GM12864 (cell line): ENCODE results near the gene FRMD4A.
"Not testable (repeated sequence)": the region's sequence is repeated elsewhere in the genome, so short reads cannot be mapped to it uniquely, and the experiment has no call there.

Experiments used
- DNase-seq: peaks from one replicate; pipeline ENCODE4 v3.0.0-alpha.2; 2011; ENCODE audit warnings: low read depth
- H3K4me3 ChIP-seq: 2 replicates; pipeline ENCODE4 v1.5.1; 2011; ENCODE audit warnings: mild to moderate bottlenecking, low read depth, low read length, control low read depth
- CTCF ChIP-seq: IDR thresholded peaks from 2 replicates; pipeline ENCODE4 v1.5.1; 2011; ENCODE audit warnings: low read depth, mild to moderate bottlenecking, moderate library complexity, low read length, control low read depth, inconsistent platforms; ENCODE audit errors: missing control alignments

FRMD4A gene

GRCh38 chr10:13769946-13770345 lies 560.8 kb downstream of the FRMD4A start:
- H3K4me3 ChIP-seq: no peak overlapping the region
- DNase-seq: no peak
- TF ChIP-seq CTCF: no peak

GRCh38 chr10:13767676-13768178 lies 563.0 kb downstream of the FRMD4A start:
- no peak overlapping the region for H3K4me3 ChIP-seq
- no peak for TF ChIP-seq CTCF
- DNase-seq: no peak

GRCh38 chr10:13767148-13767547 lies 563.6 kb downstream of the FRMD4A start:
- H3K4me3 ChIP-seq, DNase-seq: not testable (repeated sequence)

GRCh38 chr10:13765641-13766341 lies 564.9 kb downstream of the FRMD4A start:
- no peak for TF ChIP-seq CTCF
- H3K4me3 ChIP-seq: no peak overlapping the region
- no peak for DNase-seq

GRCh38 chr10:13761490-13762091 lies 569.1 kb downstream of the FRMD4A start:
- H3K4me3 ChIP-seq: no peak overlapping the region
- TF ChIP-seq CTCF: no peak
- no peak for DNase-seq

GRCh38 chr10:13759168-13759567 lies 571.6 kb downstream of the FRMD4A start:
- no peak for DNase-seq
- TF ChIP-seq CTCF: no peak
- H3K4me3 ChIP-seq: no peak overlapping the region

- H3K4me3 ChIP-seq: no peak overlapping the region
- TF ChIP-seq CTCF: no peak
- no peak for DNase-seq
Measured at GRCh38 chr10:13758756-13759155, 572.0 kb downstream of the FRMD4A start.
